Body of pancreas (tissue), 4 donors: ENCODE results near the gene HES4. TPM values are rescaled to one million over a fixed set of nuclear protein-coding genes. Genes with fewer than 3 reads are reported as not detected.
"Not testable (repeated sequence)": the region's sequence is repeated elsewhere in the genome, so short reads cannot be mapped to it uniquely, and the experiment has no call there.

ENCODE experiments used
- ATAC-seq: fragments of 150-250 bp; one replicate; pipeline ENCODE4 v1.9.1; 2016
- DNase-seq, 4 donors: peaks; one replicate each; pipeline ENCODE4 v3.0.0-alpha.2; 2019
- H3K27ac ChIP-seq, 4 donors: fragments of 200-600 bp; sonication (generic); 1 replicate in 3 of 4; 2 replicates in 1 of 4; pipeline versions ENCODE4 v1.5.1 to v1.6.1; 2016 to 2019; ENCODE audit warnings: mild to moderate bottlenecking in 1 of 4, mixed read lengths in 1 of 4, moderate library complexity in 1 of 4
- H3K27me3 ChIP-seq, 2 donors: fragments of 200-600 bp; sonication (generic); one replicate each; pipeline ENCODE4 v1.6.0; 2016; ENCODE audit warnings: mild to moderate bottlenecking in 1 of 2
- H3K36me3 ChIP-seq, 2 donors: fragments of 200-600 bp; sonication (generic); replicated peaks in 1 of 2; 2 replicates each; pipeline ENCODE4 v1.5.1; 2016; ENCODE audit warnings: low read depth in 2 of 2; ENCODE audit not compliant: insufficient read depth in 1 of 2
- H3K4me1 ChIP-seq: fragments of 200-600 bp; sonication (generic); one replicate; pipeline ENCODE4 v1.6.0; 2016
- H3K4me3 ChIP-seq, 2 donors: fragments of 200-600 bp; sonication (generic); 1 replicate in 1 of 2; 2 replicates in 1 of 2; pipeline ENCODE4 v1.5.1; 2016 to 2019
- H3K9me3 ChIP-seq, 3 donors: fragments of 200-600 bp; sonication (generic); 1 replicate in 2 of 3; 2 replicates in 1 of 3; pipeline ENCODE4 v1.5.1; 2016
- CTCF ChIP-seq, 7 experiments: fragments of 450-650 bp in 4 of 7; fragments of 200-600 bp in 3 of 7; sonication (generic) in 3 of 7; IDR thresholded peaks; one replicate each; pipeline ENCODE4 v1.5.1; 2016 to 2019; ENCODE audit warnings: antibody characterized with exemption in 7 of 7
- POLR2A ChIP-seq, 3 donors: fragments of 450-650 bp; IDR thresholded peaks; one replicate each; pipeline ENCODE4 v1.6.1; 2016; ENCODE audit warnings: antibody characterized with exemption in 3 of 3, mild to moderate bottlenecking in 2 of 3
- WGBS, 2 donors: methylation state at CpG; one replicate each; pipeline ENCODE4 v1.1.5; 2017; 5-methylcytosine and 5-hydroxymethylcytosine counted together
- intact Hi-C: fragments of 100-400 bp; cut with DNase I; formaldehyde crosslinking; loops from one replicate; pipeline ENCODE4 v1.15.1; 2023
- total RNA-seq, 2 donors: library from RNA; depleted of rRNA; stranded (reverse); fragments of >200 nt; gene quantifications; one replicate each; pipeline ENCODE4 v1.1.0, GENCODE V29; 2016

Gene HES4
- total RNA-seq, 2 donors from 2014 or later: 44.1 to 97.2 TPM

GRCh38 chr1:997713-997992, 2.2 kb downstream of the HES4 start:
- no peak for ATAC-seq
- Histone ChIP-seq H3K4me3 (no peak overlapping the region), H3K27ac (no peak overlapping the region), H3K9me3 (no peaks in the 10 kb centered on the region), H3K4me1 (peaks cover 40% of the 10 kb centered on the region), H3K36me3 (no peaks in the 10 kb centered on the region), H3K27me3 (peaks cover 3 to 24% of the 10 kb centered on the region in 2 donors)
- WGBS, 2 donors: 62% methylated on average over 3 of the region's 3 CpGs; no CpG with 5 or more reads in 1 of the 2 donors
- peak in 1 of 4 donors; percentile 13 for DNase-seq
- intact Hi-C loops: no loop called here
- TF ChIP-seq CTCF (IDR thresholded peaks at IDR 0.05) (no peak), POLR2A (IDR thresholded peaks at IDR 0.05) (no peak)

GRCh38 chr1:996851-997712, 2.8 kb downstream of the HES4 start:
- no peak overlapping the region for H3K4me3 ChIP-seq
- intact Hi-C loops: no loop called here
- H3K36me3 ChIP-seq: no peaks in the 10 kb centered on the region
- ATAC-seq (no peak), DNase-seq (peak in 1 of 4 donors; percentile 14)
- TF ChIP-seq POLR2A (IDR thresholded peaks at IDR 0.05): no peak
- TF ChIP-seq CTCF (IDR thresholded peaks at IDR 0.05): no peak
- peaks cover 40% of the 10 kb centered on the region for H3K4me1 ChIP-seq
- no peak overlapping the region for H3K27ac ChIP-seq
- H3K27me3 ChIP-seq: peaks cover 3 to 24% of the 10 kb centered on the region in 2 donors
- no peaks in the 10 kb centered on the region for H3K9me3 ChIP-seq
- WGBS, 2 donors: 53 to 57% methylated on average over 17 to 21 of the region's 24 CpGs

GRCh38 chr1:995665-996633, 3.9 kb downstream of the HES4 start:
- peaks cover 31% of the 10 kb centered on the region for H3K4me1 ChIP-seq
- intact Hi-C loops: no loop called here
- DNase-seq (peak in 1 of 4 donors; percentile 9), ATAC-seq (no peak)
- peaks cover 3 to 17% of the 10 kb centered on the region in 2 donors for H3K27me3 ChIP-seq
- WGBS, 2 donors: 30 to 31% methylated on average over 9 to 24 of the region's 30 CpGs
- H3K9me3 ChIP-seq: peaks cover 0 to 3% (median 0%) of the 10 kb centered on the region in 3 donors
- no peak overlapping the region for H3K27ac ChIP-seq
- no peak overlapping the region for H3K4me3 ChIP-seq
- no peaks in the 10 kb centered on the region for H3K36me3 ChIP-seq
- no peak for TF ChIP-seq POLR2A (IDR thresholded peaks at IDR 0.05)
- no peak for TF ChIP-seq CTCF (IDR thresholded peaks at IDR 0.05)

GRCh38 chr1:994546-994945, 5.4 kb downstream of the HES4 start:
- 66 to 83% methylated on average over 6 of the region's 6 CpGs for WGBS, 2 donors
- H3K27me3 ChIP-seq, DNase-seq, H3K9me3 ChIP-seq, H3K36me3 ChIP-seq, H3K27ac ChIP-seq, ATAC-seq, intact Hi-C loops, H3K4me3 ChIP-seq: not testable (repeated sequence)
- peaks cover 17% of the 10 kb centered on the region for H3K4me1 ChIP-seq

GRCh38 chr1:993379-993995, 6.4 kb downstream of the HES4 start:
- TF ChIP-seq POLR2A (IDR thresholded peaks at IDR 0.05) (no peak), CTCF (IDR thresholded peaks at IDR 0.05) (no peak)
- ATAC-seq: no peak

More at GRCh38 chr1:993379-993995, 6.4 kb downstream of the HES4 start:
- intact Hi-C loops: no loop called here
- WGBS, 2 donors: 57 to 85% methylated on average over 5 to 13 of the region's 15 CpGs
- Histone ChIP-seq H3K27me3 (no peaks in the 10 kb centered on the region), H3K36me3 (no peaks in the 10 kb centered on the region), H3K4me1 (peaks cover 8% of the 10 kb centered on the region), H3K4me3 (no peak overlapping the region), H3K9me3 (peaks cover 0 to 3% (median 0%) of the 10 kb centered on the region in 3 donors), H3K27ac (no peak overlapping the region)
- peak in 1 of 4 donors; percentile 11 for DNase-seq
